Lung (tissue), 12 donors: ENCODE results near the gene KRT39. TPM values are rescaled to one million over a fixed set of nuclear protein-coding genes. Genes with fewer than 3 reads are reported as not detected.

ENCODE experiments used
- ATAC-seq: fragments of 200-7000 bp; cut with Tn5 transposase; one replicate; pipeline ENCODE4 v1.9.1; 2020; ENCODE audit warnings: moderate number of reproducible peaks; ENCODE audit not compliant: insufficient read depth, low FRiP score
- DNase-seq, 3 donors: peaks; one replicate each; pipeline ENCODE4 v3.0.0-alpha.2; 2013 to 2017
- H3K27ac ChIP-seq, 2 donors: one replicate each; pipeline ENCODE4 v1.5.1; 2013; ENCODE audit warnings: mild to moderate bottlenecking in 2 of 2, moderate library complexity in 2 of 2, control low read depth in 1 of 2, inconsistent platforms in 1 of 2, low read depth in 1 of 2, low read length in 1 of 2
- H3K27me3 ChIP-seq, 3 donors: one replicate each; pipeline ENCODE4 v1.5.1; 2013; ENCODE audit warnings: low read length in 2 of 3; ENCODE audit not compliant: control insufficient read depth in 3 of 3, insufficient read depth in 3 of 3
- H3K36me3 ChIP-seq, 4 donors: one replicate each; pipeline ENCODE4 v1.5.1; 2013; ENCODE audit warnings: low read length in 4 of 4, mild to moderate bottlenecking in 1 of 4, moderate library complexity in 1 of 4; ENCODE audit not compliant: control insufficient read depth in 4 of 4, insufficient read depth in 4 of 4
- H3K4me1 ChIP-seq, 5 donors: one replicate each; pipeline ENCODE4 v1.5.1; 2013; ENCODE audit warnings: low read length in 5 of 5, mild to moderate bottlenecking in 2 of 5, moderate library complexity in 1 of 5; ENCODE audit not compliant: control insufficient read depth in 5 of 5, insufficient read depth in 5 of 5
- H3K4me3 ChIP-seq: one replicate; pipeline ENCODE4 v1.5.1; 2013; ENCODE audit warnings: mild to moderate bottlenecking, control low read depth, moderate library complexity
- H3K9ac ChIP-seq, 2 donors: one replicate each; pipeline ENCODE4 v1.5.1; 2013; ENCODE audit warnings: low read length in 2 of 2, control low read depth in 1 of 2; ENCODE audit not compliant: insufficient read depth in 1 of 2
- H3K9me3 ChIP-seq, 4 donors: one replicate each; pipeline ENCODE4 v1.5.1; 2013; ENCODE audit warnings: low read length in 3 of 4, mild to moderate bottlenecking in 1 of 4, moderate library complexity in 1 of 4; ENCODE audit not compliant: control insufficient read depth in 4 of 4, insufficient read depth in 3 of 4
- WGBS, 2 donors: extraction: QIAGEN DNeasy Blood & Tissue Kit; methylation state at CpG; one replicate each; pipeline ENCODE4 v1.1.7; 2013; 5-methylcytosine and 5-hydroxymethylcytosine counted together
- polyA plus RNA-seq, 2 donors: library from polyadenylated mRNA; stranded (reverse); fragments of 200-250 nt; gene quantifications; one replicate each; pipeline ENCODE4 v1.2.1, GENCODE V29; 2013
- total RNA-seq, 2 donors: library from RNA; depleted of rRNA in 1 of 2; stranded (reverse); fragments of >200 nt in 1 of 2; gene quantifications; one replicate each; pipeline ENCODE4 v1.2.1, GENCODE V29; 2014 to 2021
- TF ChIP-seq, protein P1 (sequence below): IDR thresholded peaks from 2 replicates; pipeline ENCODE4 v1.5.1; 2012; ENCODE audit warnings: mild to moderate bottlenecking; ENCODE audit errors: control extremely low read depth, extremely low read depth
- donor health status: control.
- donor health status: control.
- donor health status: Bipolar disorder and iron deficiency.
- donor health status: healthy.
- donor health status: DM: yes; HTN: yes; CAD: no.

The KRT39 gene
- total and polyA plus RNA-seq, 4 donors = not detected

DNA sequence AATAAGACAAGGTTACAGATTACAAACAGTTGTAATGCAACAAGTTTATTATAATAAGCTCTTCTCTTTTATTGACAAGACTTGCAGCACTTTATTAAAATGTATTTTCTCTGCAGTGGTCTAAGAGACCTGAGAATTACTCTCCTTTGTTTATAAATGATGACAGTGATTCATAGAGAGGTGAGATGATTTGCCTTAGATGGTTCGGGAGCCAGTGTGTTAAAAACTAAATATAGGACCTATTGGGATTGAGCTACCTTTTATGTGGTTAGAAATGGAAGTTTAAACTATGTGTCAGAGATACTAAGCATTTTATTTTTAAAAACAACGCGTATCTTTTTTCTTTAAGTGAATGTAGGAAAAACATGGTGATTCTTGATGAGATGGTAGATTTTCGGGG lies 30.1 kb upstream of the KRT39 start:
- 82 to 92% methylated on average over 4 of the region's 4 CpGs for WGBS, 2 donors
- H3K9ac ChIP-seq = no peak overlapping the region
- no peaks in the 10 kb centered on the region for H3K4me1 ChIP-seq
- no peak for ATAC-seq
- H3K4me3 ChIP-seq = no peak overlapping the region
- peaks cover 0 to 2% (median 2%) of the 10 kb centered on the region in 3 donors for H3K27me3 ChIP-seq
- H3K9me3 ChIP-seq = no peaks in the 10 kb centered on the region
- DNase-seq = no peak
- no peaks in the 10 kb centered on the region for H3K36me3 ChIP-seq
- no peak overlapping the region for H3K27ac ChIP-seq
- TF ChIP-seq, protein P1, sequence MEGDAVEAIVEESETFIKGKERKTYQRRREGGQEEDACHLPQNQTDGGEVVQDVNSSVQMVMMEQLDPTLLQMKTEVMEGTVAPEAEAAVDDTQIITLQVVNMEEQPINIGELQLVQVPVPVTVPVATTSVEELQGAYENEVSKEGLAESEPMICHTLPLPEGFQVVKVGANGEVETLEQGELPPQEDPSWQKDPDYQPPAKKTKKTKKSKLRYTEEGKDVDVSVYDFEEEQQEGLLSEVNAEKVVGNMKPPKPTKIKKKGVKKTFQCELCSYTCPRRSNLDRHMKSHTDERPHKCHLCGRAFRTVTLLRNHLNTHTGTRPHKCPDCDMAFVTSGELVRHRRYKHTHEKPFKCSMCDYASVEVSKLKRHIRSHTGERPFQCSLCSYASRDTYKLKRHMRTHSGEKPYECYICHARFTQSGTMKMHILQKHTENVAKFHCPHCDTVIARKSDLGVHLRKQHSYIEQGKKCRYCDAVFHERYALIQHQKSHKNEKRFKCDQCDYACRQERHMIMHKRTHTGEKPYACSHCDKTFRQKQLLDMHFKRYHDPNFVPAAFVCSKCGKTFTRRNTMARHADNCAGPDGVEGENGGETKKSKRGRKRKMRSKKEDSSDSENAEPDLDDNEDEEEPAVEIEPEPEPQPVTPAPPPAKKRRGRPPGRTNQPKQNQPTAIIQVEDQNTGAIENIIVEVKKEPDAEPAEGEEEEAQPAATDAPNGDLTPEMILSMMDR = no peak

DNA sequence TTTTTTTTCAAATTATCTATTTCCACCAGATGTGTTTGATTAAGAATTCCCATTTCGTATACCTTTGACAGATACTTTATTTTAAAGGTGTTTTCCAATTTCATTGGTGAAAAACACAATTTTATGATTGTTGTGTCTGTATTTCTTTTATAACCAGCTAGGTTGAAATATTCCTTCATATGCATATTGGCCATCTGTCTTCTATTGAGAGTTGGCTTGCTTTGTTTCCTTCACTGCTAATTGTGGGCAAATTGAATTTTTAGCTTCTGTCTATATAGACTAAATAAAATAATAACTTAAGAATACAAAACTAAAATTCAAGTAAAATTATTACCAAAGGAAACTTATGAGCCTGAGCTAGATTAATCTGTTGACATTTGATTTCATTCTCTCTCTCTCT lies 28.4 kb upstream of the KRT39 start:
- ATAC-seq (no peak), DNase-seq (no peak)
- Histone ChIP-seq H3K9me3 (peaks cover 0 to 4% (median 0%) of the 10 kb centered on the region in 4 donors), H3K27ac (no peak overlapping the region), H3K4me1 (no peaks in the 10 kb centered on the region), H3K4me3 (no peak overlapping the region), H3K9ac (no peak overlapping the region), H3K36me3 (no peaks in the 10 kb centered on the region), H3K27me3 (peaks cover 0 to 2% (median 2%) of the 10 kb centered on the region in 3 donors)
- WGBS, 2 donors = 59 to 65% methylated on average over 1 of the region's 1 CpG
- TF ChIP-seq, protein P1 = no peak

- 58 to 59% methylated on average over 4 of the region's 4 CpGs for whole genome bisulfite sequencing, 2 donors
- peaks cover 0 to 2% (median 2%) of the 10 kb centered on the region in 3 donors for H3K27me3 ChIP-seq
Measured at GRCh38 chr17:40993839-40994238, 27.1 kb upstream of the KRT39 start, which contains the start of gene KRTAP3-3. Gene KRTAP3-3, minus strand, starts transcription at chr17:40994164. Its CDS starts 67 bp downstream, at chr17:40994097.

More at GRCh38 chr17:40993839-40994238, 27.1 kb upstream of the KRT39 start, which contains the start of gene KRTAP3-3:
- no peaks in the 10 kb centered on the region for H3K4me1 ChIP-seq
- no peak within 1 kb of the TSS for H3K4me3 ChIP-seq
- peaks cover 0 to 4% (median 0%) of the 10 kb centered on the region in 4 donors for H3K9me3 ChIP-seq
- H3K36me3 ChIP-seq = no peaks in the 10 kb centered on the region
- no peak for DNase-seq
- TF ChIP-seq, protein P1 = no peak
- no peak for ATAC-seq
- no peak within 1 kb of the TSS for H3K9ac ChIP-seq
- no peak within 1 kb of the TSS for H3K27ac ChIP-seq
